C4-2B (cell line): ENCODE results near the gene NAXD.
"Not testable (repeated sequence)": the region's sequence is repeated elsewhere in the genome, so short reads cannot be mapped to it uniquely, and the experiment has no call there.

ENCODE experiments used
- ZFX ChIP-seq: fragments of 450-650 bp; IDR thresholded peaks from 2 replicates; pipeline ENCODE4 v1.6.1; 2017
- TF ChIP-seq, protein P1 (sequence below): fragments of 450-650 bp; conservative IDR thresholded peaks from 2 replicates; pipeline ENCODE4 v1.5.1; 2017; ENCODE audit warnings: mild to moderate bottlenecking

DNA sequence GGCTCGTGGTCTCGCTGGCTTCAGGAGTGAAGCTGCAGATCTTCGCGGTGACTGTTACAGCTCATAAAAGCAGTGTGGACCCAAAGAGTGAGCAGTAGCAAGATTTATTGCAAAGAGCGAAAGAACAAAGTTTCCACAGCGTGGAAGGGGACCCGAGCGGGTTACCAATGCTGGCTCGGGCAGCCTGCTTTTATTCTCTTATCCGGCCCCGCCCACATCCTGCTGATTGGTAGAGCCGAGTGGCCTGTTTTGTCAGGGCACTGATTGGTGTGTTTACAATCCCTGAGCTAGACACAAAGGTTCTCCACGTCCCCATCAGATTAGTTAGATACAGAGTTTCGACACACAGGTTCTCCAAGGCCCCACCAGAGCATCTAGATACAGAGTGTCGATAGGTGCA lies 16.9 kb downstream of the NAXD start:
- TF ChIP-seq, protein P1, sequence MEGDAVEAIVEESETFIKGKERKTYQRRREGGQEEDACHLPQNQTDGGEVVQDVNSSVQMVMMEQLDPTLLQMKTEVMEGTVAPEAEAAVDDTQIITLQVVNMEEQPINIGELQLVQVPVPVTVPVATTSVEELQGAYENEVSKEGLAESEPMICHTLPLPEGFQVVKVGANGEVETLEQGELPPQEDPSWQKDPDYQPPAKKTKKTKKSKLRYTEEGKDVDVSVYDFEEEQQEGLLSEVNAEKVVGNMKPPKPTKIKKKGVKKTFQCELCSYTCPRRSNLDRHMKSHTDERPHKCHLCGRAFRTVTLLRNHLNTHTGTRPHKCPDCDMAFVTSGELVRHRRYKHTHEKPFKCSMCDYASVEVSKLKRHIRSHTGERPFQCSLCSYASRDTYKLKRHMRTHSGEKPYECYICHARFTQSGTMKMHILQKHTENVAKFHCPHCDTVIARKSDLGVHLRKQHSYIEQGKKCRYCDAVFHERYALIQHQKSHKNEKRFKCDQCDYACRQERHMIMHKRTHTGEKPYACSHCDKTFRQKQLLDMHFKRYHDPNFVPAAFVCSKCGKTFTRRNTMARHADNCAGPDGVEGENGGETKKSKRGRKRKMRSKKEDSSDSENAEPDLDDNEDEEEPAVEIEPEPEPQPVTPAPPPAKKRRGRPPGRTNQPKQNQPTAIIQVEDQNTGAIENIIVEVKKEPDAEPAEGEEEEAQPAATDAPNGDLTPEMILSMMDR: not testable (repeated sequence)
- TF ChIP-seq ZFX: not testable (repeated sequence)
